Calu3 (cell line): ENCODE measurements around the gene B4GALT2. TPM values are rescaled to one million over a fixed set of nuclear protein-coding genes. Genes with fewer than 3 reads are reported as not detected.

Experiments used
- BruUV-seq: library from RNA; stranded (reverse); fragments of 400-500 nt; replicated peaks from 2 replicates; lab custom pipeline; 2021; lab: Mats Ljungman, UMichigan
- CTCF ChIA-PET: fragments of 300-600 bp; sonication (Branson Sonifier 250); formaldehyde crosslinking; loops from one replicate; lab custom pipeline; 2022; ENCODE audit warnings: antibody characterized with exemption; lab: Charles Lee
- DNase-seq: peaks from one replicate; pipeline ENCODE4 v3.0.0; 2022
- H3K27ac Mint-ChIP-seq: one replicate; pipeline ENCODE4 v1.8.0; 2022; ENCODE audit warnings: mixed read lengths; ENCODE audit not compliant: unreplicated experiment
- H3K27me3 Mint-ChIP-seq: one replicate; pipeline ENCODE4 v1.8.0; 2022; ENCODE audit warnings: mixed read lengths; ENCODE audit not compliant: unreplicated experiment
- H3K36me3 Mint-ChIP-seq: one replicate; pipeline ENCODE4 v1.8.0; 2022; ENCODE audit warnings: mild to moderate bottlenecking, moderate library complexity, mixed read lengths; ENCODE audit not compliant: insufficient read depth, unreplicated experiment
- H3K4me1 Mint-ChIP-seq: one replicate; pipeline ENCODE4 v1.8.0; 2022; ENCODE audit warnings: mild to moderate bottlenecking, low read depth, mixed read lengths; ENCODE audit not compliant: unreplicated experiment
- H3K4me3 Mint-ChIP-seq: one replicate; pipeline ENCODE4 v1.8.0; 2022; ENCODE audit warnings: mild to moderate bottlenecking, low read depth, moderate library complexity, mixed read lengths; ENCODE audit not compliant: unreplicated experiment
- H3K9me3 Mint-ChIP-seq: one replicate; pipeline ENCODE4 v1.8.0; 2022; ENCODE audit warnings: low read depth, mixed read lengths; ENCODE audit not compliant: unreplicated experiment
- CTCF ChIP-seq: fragments of 200-600 bp; IDR thresholded peaks from one replicate; pipeline ENCODE4 v1.8.0; 2022; ENCODE audit warnings: antibody characterized with exemption; ENCODE audit not compliant: unreplicated experiment
- intact Hi-C: fragments of 100-400 bp; cut with micrococcal nuclease; formaldehyde crosslinking; loops from one replicate; pipeline ENCODE4 v1.10.0; 2022; ENCODE audit not compliant: unreplicated experiment
- total RNA-seq: library from RNA; stranded (reverse); gene quantifications from 2 replicates; pipeline ENCODE4 v1.2.3, GENCODE V29; 2022

Gene B4GALT2
- total RNA-seq, 1 experiment from 2014 or later, result 50.9 TPM

GRCh38 chr1:43975249-43975961 lies 3.6 kb upstream of the B4GALT2 start:
- Mint-ChIP-seq H3K4me1 (peaks cover 55% of the 10 kb centered on the region), H3K9me3 (no peaks in the 10 kb centered on the region), H3K4me3 (peak overlapping the region; percentile 91), H3K27ac (peak overlapping the region; percentile 94), H3K36me3 (peaks cover 78% of the 10 kb centered on the region), H3K27me3 (no peaks in the 10 kb centered on the region)
- CTCF ChIA-PET, result interaction anchor here (0.8 to 1.1 kb wide), 2 partner anchors 73 to 212 kb away, joined by 3 to 4 read pairs; no protein-coding TSS in a partner anchor
- DNase-seq, result peak; percentile 30
- intact Hi-C loops, result no loop called here
- TSS peak; percentile 25 for BruUV-seq
- TF ChIP-seq CTCF, result no peak

- CTCF ChIA-PET, result no interaction called here
- H3K4me3 Mint-ChIP-seq, result peak overlapping the region; percentile 91
- peak overlapping the region; percentile 94 for H3K27ac Mint-ChIP-seq
- peaks cover 75% of the 10 kb centered on the region for H3K36me3 Mint-ChIP-seq
- no peak for TF ChIP-seq CTCF
- intact Hi-C loops, result no loop called here
- DNase-seq, result no peak
- H3K27me3 Mint-ChIP-seq, result no peaks in the 10 kb centered on the region
- peaks cover 55% of the 10 kb centered on the region for H3K4me1 Mint-ChIP-seq
- BruUV-seq, result no TSS peak
- H3K9me3 Mint-ChIP-seq, result no peaks in the 10 kb centered on the region
These were observed 3.0 kb upstream of the B4GALT2 start for GRCh38 chr1:43976045-43976444.

- Mint-ChIP-seq H3K36me3 (peaks cover 73% of the 10 kb centered on the region), H3K27ac (peak overlapping the region; percentile 2), H3K4me3 (peak overlapping the region; percentile 71), H3K9me3 (no peaks in the 10 kb centered on the region), H3K4me1 (peaks cover 55% of the 10 kb centered on the region), H3K27me3 (no peaks in the 10 kb centered on the region)
- CTCF ChIA-PET, result interaction anchor here (0.6 kb wide), 1 partner anchor 17 kb away, joined by 4 read pairs; no protein-coding TSS in a partner anchor
- BruUV-seq, result no TSS peak
- intact Hi-C loops, result no loop called here
- DNase-seq, result no peak
- no peak for TF ChIP-seq CTCF
These were observed 2.1 kb upstream of the B4GALT2 start for GRCh38 chr1:43976890-43977289.

GRCh38 chr1:43977376-43978263 lies 1.4 kb upstream of the B4GALT2 start:
- no peak for DNase-seq

More at GRCh38 chr1:43977376-43978263, 1.4 kb upstream of the B4GALT2 start:
- H3K4me1 Mint-ChIP-seq, result peaks cover 61% of the 10 kb centered on the region
- H3K4me3 Mint-ChIP-seq, result peak overlapping the region; percentile 71
- H3K9me3 Mint-ChIP-seq, result no peaks in the 10 kb centered on the region
- CTCF ChIA-PET, result interaction anchor here (0.6 to 0.8 kb wide), 2 partner anchors 16 kb away, joined by 3 to 4 read pairs; no protein-coding TSS in a partner anchor
- intact Hi-C loops, result no loop called here
- no peak for TF ChIP-seq CTCF
- no peaks in the 10 kb centered on the region for H3K27me3 Mint-ChIP-seq
- no TSS peak for BruUV-seq
- H3K27ac Mint-ChIP-seq, result peak overlapping the region; percentile 2
- H3K36me3 Mint-ChIP-seq, result peaks cover 73% of the 10 kb centered on the region
